PFSK-1 (cell line): ENCODE results near the gene EXPH5.

ENCODE experiments used
- SIN3A ChIP-seq: IDR thresholded peaks from 2 replicates; pipeline ENCODE4 v1.6.1; 2012; ENCODE audit warnings: mild to moderate bottlenecking, low read length, moderate library complexity, borderline replicate concordance; ENCODE audit not compliant: insufficient read depth
- TAF1 ChIP-seq: IDR thresholded peaks from 2 replicates; pipeline ENCODE4 v1.6.1; 2012; ENCODE audit warnings: low read length, control low read depth, borderline replicate concordance; ENCODE audit not compliant: insufficient read depth

- TF ChIP-seq TAF1: no peak
- no peak for TF ChIP-seq SIN3A
These were observed 75.0 kb downstream of the EXPH5 start for GRCh38 chr11:108518581-108518980.
